Activated CD8-positive, alpha-beta memory T cell treated with anti-CD3 and anti-CD28 coated beads for 48 hours (primary cell): ENCODE results near the gene LUZP2.

Experiments
- DNase-seq, 3 experiments: peaks; one replicate each; pipeline ENCODE4 v3.0.0-alpha.2; 2020; ENCODE audit warnings: low read depth in 2 of 3, low spot score in 2 of 3

The LUZP2 gene

GRCh38 chr11:25065746-25066145, 568.9 kb downstream of the LUZP2 start:
- DNase-seq = no peak

GRCh38 chr11:25066706-25067105, 569.9 kb downstream of the LUZP2 start:
- no peak for DNase-seq

GRCh38 chr11:25068451-25068850, 571.6 kb downstream of the LUZP2 start:
- DNase-seq = no peak

GRCh38 chr11:25094085-25094802, 597.4 kb downstream of the LUZP2 start:
- DNase-seq = no peak

- no peak for DNase-seq
Measured at GRCh38 chr11:25119416-25119815, 622.6 kb downstream of the LUZP2 start.
